Measurements from ENCODE around the gene AK2. TPM values are rescaled to one million over a fixed set of nuclear protein-coding genes. Genes with fewer than 3 reads are reported as not detected.

AK2 gene
- total RNA-seq, 1 experiment from 2014 or later = 159 TPM

- Histone ChIP-seq H3K9ac (ENCODE audit: extremely low read depth, insufficient read length, low read length) (no peak overlapping the region), H4K91ac (ENCODE audit: insufficient read length, low read depth, low read length) (no peak overlapping the region), H4K5ac (ENCODE audit: insufficient read length, low read depth, low read length) (no peak overlapping the region), H3K56ac (ENCODE audit: insufficient read length, low read depth, low read length) (no peak overlapping the region), H2BK20ac (ENCODE audit: low read depth, low read length, poor library complexity, severe bottlenecking) (no peak overlapping the region), H3K18ac (ENCODE audit: insufficient read length, low read depth, low read length) (no peak overlapping the region), H2BK5ac (ENCODE audit: insufficient read length, low read length) (no peak overlapping the region), H3K79me1 (ENCODE audit: insufficient read depth, low read depth, low read length, poor library complexity, severe bottlenecking) (no peaks in the 10 kb centered on the region), H2BK120ac (ENCODE audit: low read depth, low read length, poor library complexity, severe bottlenecking) (no peak overlapping the region), H3K23ac (ENCODE audit: insufficient read length, low read depth, low read length) (no peak overlapping the region), H3T11ph (ENCODE audit: low read length) (no peak overlapping the region), H3K4me2 (ENCODE audit: insufficient read depth, insufficient read length, low read length) (peak overlapping the region; percentile 76), H3K23me2 (ENCODE audit: insufficient read length, low read depth, low read length, poor library complexity, severe bottlenecking) (no peaks in the 10 kb centered on the region), H3K4me1 (ENCODE audit: insufficient read depth, low read length) (0 out of 2 replicates have a peak, but pooled peaks cover 4% of the 10 kb centered on the region), H2BK12ac (ENCODE audit: insufficient read length, low read depth, low read length) (no peak overlapping the region), H3K9me3 (ENCODE audit: control insufficient read depth, low read depth, low read length) (no peaks in the 10 kb centered on the region), H3K14ac (ENCODE audit: insufficient read depth, low read length) (no peak overlapping the region), H2AFZ (ENCODE audit: low read length) (no peak overlapping the region), H2BK15ac (ENCODE audit: low read depth, low read length) (no peak overlapping the region), H3K79me2 (ENCODE audit: insufficient read depth, low read length) (no peaks in the 10 kb centered on the region; the same call in 1 of the 2 replicates), H3K27ac (ENCODE audit: insufficient read length, low read depth, low read length) (no peak overlapping the region), H3K4ac (ENCODE audit: low read depth, low read length) (no peak overlapping the region), H4K8ac (replicated peaks; ENCODE audit: insufficient read length, low read depth, low read length) (no peak overlapping the region), H4K20me1 (ENCODE audit: control insufficient read depth, insufficient read depth, insufficient read length) (no peaks in the 10 kb centered on the region), H3K27me3 (ENCODE audit: insufficient read depth, low read length) (no peaks in the 10 kb centered on the region), H2AK5ac (ENCODE audit: insufficient read length, low read length) (no peak overlapping the region)
- TF ChIP-seq CTCF (conservative IDR thresholded peaks at IDR 0.05) = no peak
- no peak for DNase-seq
- WGBS (ENCODE audit: extremely low coverage, insufficient read length, low lambda C conversion rate) = no CpG with 5 or more reads among the region's 5 CpGs
- Mint-ChIP-seq H3K36me3 (ENCODE audit: insufficient read depth in 1 of 3, low read depth in 3 of 3) (no peaks in the 10 kb centered on the region), H3K4me1 (peaks cover 18 to 20% of the 10 kb centered on the region in 2 experiments), H3K4me3 (peak overlapping the region; percentile 59 to 81), H3K9me3 (0 out of 5 replicates have a peak, but pooled peaks cover 0 to 2% of the 10 kb centered on the region in 2 experiments), H3K27ac (0 out of 7 replicates have a peak overlapping the region, but pooled peaks of 1 of the 3 experiments have one; percentile 88), H3K27me3 (ENCODE audit: low read depth) (peaks cover 40% of the 10 kb centered on the region)
Observed at GRCh38 chr1:32965251-32965747, 71.4 kb downstream of the AK2 start.
